ENCODE results near the gene VAPA. TPM values are rescaled to one million over a fixed set of nuclear protein-coding genes. Genes with fewer than 3 reads are reported as not detected.

VAPA gene
- 137 and 169 TPM in 2 replicates for total RNA-seq

GRCh38 chr18:9913526-9914333 lies at the start of gene VAPA:
Gene VAPA (plus strand): TSS chr18:9914016. CDS start chr18:9914257, 241 bp downstream.
- peak within 1 kb of the TSS; percentile 81 for H3K4me3 ChIP-seq (ENCODE audit: low read depth, low read length)
- no peak for TF ChIP-seq CTCF (conservative IDR thresholded peaks at IDR 0.05; ENCODE audit: low read depth, low read length)
- DNase-seq (ENCODE audit: low read depth): peak; percentile 46

GRCh38 chr18:9865764-9866490 lies 47.9 kb upstream of the VAPA start:
- no peak for TF ChIP-seq CTCF (conservative IDR thresholded peaks at IDR 0.05; ENCODE audit: low read depth, low read length)
- DNase-seq (ENCODE audit: low read depth): no peak
- H3K4me3 ChIP-seq (ENCODE audit: low read depth, low read length): no peak overlapping the region

- TF ChIP-seq CTCF (conservative IDR thresholded peaks at IDR 0.05; ENCODE audit: low read depth, low read length): no peak
- no peak for DNase-seq (ENCODE audit: low read depth)
- no peak overlapping the region for H3K4me3 ChIP-seq (ENCODE audit: low read depth, low read length)
Observed at GRCh38 chr18:9866627-9867026, 47.2 kb upstream of the VAPA start.

- no peak overlapping the region for H3K4me3 ChIP-seq (ENCODE audit: low read depth, low read length)
- DNase-seq (ENCODE audit: low read depth): peak; percentile 33
Observed at GRCh38 chr18:9867071-9867594, 46.7 kb upstream of the VAPA start.

GRCh38 chr18:9868857-9869714 lies 44.7 kb upstream of the VAPA start:
- no peak for DNase-seq (ENCODE audit: low read depth)
- TF ChIP-seq CTCF (conservative IDR thresholded peaks at IDR 0.05; ENCODE audit: low read depth, low read length): no peak
- no peak overlapping the region for H3K4me3 ChIP-seq (ENCODE audit: low read depth, low read length)

More at GRCh38 chr18:9867071-9867594, 46.7 kb upstream of the VAPA start:
- no peak for TF ChIP-seq CTCF (conservative IDR thresholded peaks at IDR 0.05; ENCODE audit: low read depth, low read length)

- no peak overlapping the region for H3K4me3 ChIP-seq (ENCODE audit: low read depth, low read length)
- DNase-seq (ENCODE audit: low read depth): peak; percentile 26
- no peak for TF ChIP-seq CTCF (conservative IDR thresholded peaks at IDR 0.05; ENCODE audit: low read depth, low read length)
Observed at GRCh38 chr18:9869715-9870430, 43.9 kb upstream of the VAPA start.

Measured in epithelial cell of proximal tubule (primary cell).